Natural killer cell (primary cell): Measurements from ENCODE around the gene PHF23. TPM values are rescaled to one million over a fixed set of nuclear protein-coding genes. Genes with fewer than 3 reads are reported as not detected.

ENCODE experiments used
- ATAC-seq, 3 donors: fragments of 150-1000 bp in 2 of 3; fragments of 200-7000 bp in 1 of 3; cut with Tn5 transposase; 1 replicate in 1 of 3; 2 replicates in 2 of 3; pipeline ENCODE4 v1.10.0; 2021; ENCODE audit warnings: mild to moderate bottlenecking in 2 of 3, moderate library complexity in 2 of 3
- DNase-seq, 2 donors: peaks; one replicate each; pipeline versions ENCODE4 v3.0.0 to v3.0.0-alpha.2; 2013 to 2021; ENCODE audit warnings: mixed read lengths in 1 of 2
- H3K27ac ChIP-seq: one replicate; pipeline ENCODE4 v1.5.1; 2013; ENCODE audit warnings: mild to moderate bottlenecking, low read length
- H3K27me3 ChIP-seq: one replicate; pipeline ENCODE4 v1.6.1; 2013; ENCODE audit warnings: low read length; ENCODE audit not compliant: control insufficient read depth, insufficient read depth
- H3K36me3 ChIP-seq: one replicate; pipeline ENCODE4 v1.6.1; 2013; ENCODE audit warnings: low read length; ENCODE audit not compliant: control insufficient read depth, insufficient read depth
- H3K4me1 ChIP-seq: one replicate; pipeline ENCODE4 v1.6.1; 2013; ENCODE audit warnings: low read length; ENCODE audit not compliant: control insufficient read depth, insufficient read depth
- H3K4me3 ChIP-seq: one replicate; pipeline ENCODE4 v1.5.1; 2013; ENCODE audit warnings: low read length
- H3K9me3 ChIP-seq: one replicate; pipeline ENCODE4 v1.6.1; 2013; ENCODE audit warnings: low read length; ENCODE audit not compliant: control insufficient read depth, insufficient read depth
- H3K27ac Mint-ChIP-seq, 2 donors: one replicate each; pipeline ENCODE4 v1.8.0; 2022; ENCODE audit warnings: mild to moderate bottlenecking in 2 of 2, mixed read lengths in 2 of 2, moderate library complexity in 1 of 2
- H3K27me3 Mint-ChIP-seq, 2 donors: one replicate each; pipeline ENCODE4 v1.8.0; 2022; ENCODE audit warnings: low read depth in 2 of 2, mixed read lengths in 2 of 2
- H3K36me3 Mint-ChIP-seq: one replicate; pipeline ENCODE4 v1.8.0; 2022; ENCODE audit warnings: mixed read lengths
- H3K4me1 Mint-ChIP-seq, 2 donors: one replicate each; pipeline ENCODE4 v1.8.0; 2022; ENCODE audit warnings: mixed read lengths in 2 of 2
- H3K4me3 Mint-ChIP-seq: one replicate; pipeline ENCODE4 v1.8.0; 2022; ENCODE audit warnings: mild to moderate bottlenecking, moderate library complexity, mixed read lengths
- H3K9me3 Mint-ChIP-seq, 2 donors: one replicate each; pipeline ENCODE4 v1.8.0; 2022; ENCODE audit warnings: mixed read lengths in 2 of 2
- CTCF ChIP-seq: fragments of 200-600 bp; IDR thresholded peaks from one replicate; pipeline ENCODE4 v1.8.0; 2022; ENCODE audit warnings: antibody characterized with exemption
- WGBS: methylation state at CpG from one replicate; pipeline ENCODE4 v1.1.7; 2013; ENCODE audit warnings: missing lambda C conversion rate; ENCODE audit not compliant: insufficient coverage; 5-methylcytosine and 5-hydroxymethylcytosine counted together
- intact Hi-C: fragments of 100-400 bp; cut with micrococcal nuclease; formaldehyde crosslinking; loops from one replicate; pipeline ENCODE4 v1.14.2; 2022
- total RNA-seq, 4 donors: library from RNA; stranded (reverse); fragments of 120-200 nt in 1 of 4; gene quantifications; one replicate each; pipeline versions ENCODE4 v1.2.3 to v1.2.4, GENCODE V29; 2013 to 2022

PHF23 gene
- total RNA-seq, 3 donors from 2014 or later (not counting 1 experiment from before 2014, with no cell fraction given) = 19.3 to 32.3 (median 20.8) TPM

GRCh38 chr17:7260151-7260550 is 20.9 kb upstream of the PHF23 start:
- peaks cover 14 to 16% of the 10 kb centered on the region in 2 donors for H3K27me3 Mint-ChIP-seq
- Histone ChIP-seq H3K4me3 (no peak overlapping the region), H3K27me3 (peaks cover 22% of the 10 kb centered on the region), H3K36me3 (peaks cover 28% of the 10 kb centered on the region), H3K4me1 (peaks cover 34% of the 10 kb centered on the region), H3K9me3 (no peaks in the 10 kb centered on the region), H3K27ac (no peak overlapping the region)
- intact Hi-C loops = no loop called here
- DNase-seq (peak in 1 of 2 donors; percentile 9), ATAC-seq (no peak)
- peaks cover 17% of the 10 kb centered on the region in 2 donors for H3K4me1 Mint-ChIP-seq
- no peak overlapping the region for H3K27ac Mint-ChIP-seq
- H3K36me3 Mint-ChIP-seq = peaks cover 12% of the 10 kb centered on the region
- no peaks in the 10 kb centered on the region for H3K9me3 Mint-ChIP-seq
- no peak for TF ChIP-seq CTCF
- 93% methylated on average over 4 of the region's 4 CpGs for WGBS
- H3K4me3 Mint-ChIP-seq = peak overlapping the region; percentile 47

GRCh38 chr17:7259555-7259889 is 20.3 kb upstream of the PHF23 start:
- H3K27ac Mint-ChIP-seq = no peak overlapping the region
- H3K4me1 ChIP-seq = peaks cover 34% of the 10 kb centered on the region
- no peak for TF ChIP-seq CTCF
- DNase-seq = no peak
- peaks cover 14 to 16% of the 10 kb centered on the region in 2 donors for H3K27me3 Mint-ChIP-seq
- no peak for ATAC-seq
- H3K9me3 Mint-ChIP-seq = no peaks in the 10 kb centered on the region
- peaks cover 17 to 22% of the 10 kb centered on the region in 2 donors for H3K4me1 Mint-ChIP-seq
- WGBS = 100% methylated on average over 4 of the region's 6 CpGs
- peaks cover 33% of the 10 kb centered on the region for H3K36me3 ChIP-seq
- no peak overlapping the region for H3K27ac ChIP-seq
- H3K4me3 ChIP-seq = no peak overlapping the region
- peaks cover 22% of the 10 kb centered on the region for H3K27me3 ChIP-seq
- no peaks in the 10 kb centered on the region for H3K9me3 ChIP-seq
- no peak overlapping the region for H3K4me3 Mint-ChIP-seq
- peaks cover 12% of the 10 kb centered on the region for H3K36me3 Mint-ChIP-seq
- intact Hi-C loops = no loop called here

GRCh38 chr17:7258731-7259554 is 19.7 kb upstream of the PHF23 start:
- Histone ChIP-seq H3K27me3 (peaks cover 22% of the 10 kb centered on the region), H3K36me3 (peaks cover 34% of the 10 kb centered on the region), H3K4me3 (no peak overlapping the region), H3K9me3 (no peaks in the 10 kb centered on the region), H3K27ac (no peak overlapping the region), H3K4me1 (peaks cover 34% of the 10 kb centered on the region)
- no peak overlapping the region for H3K27ac Mint-ChIP-seq
- DNase-seq (peak in 1 of 2 donors; percentile 6), ATAC-seq (no peak)
- intact Hi-C loops = no loop called here
- H3K4me3 Mint-ChIP-seq = no peak overlapping the region
- 94% methylated on average over 6 of the region's 7 CpGs for WGBS
- H3K27me3 Mint-ChIP-seq = peaks cover 12% of the 10 kb centered on the region in 2 donors
- peaks cover 14 to 19% of the 10 kb centered on the region in 2 donors for H3K4me1 Mint-ChIP-seq
- no peak for TF ChIP-seq CTCF
- H3K36me3 Mint-ChIP-seq = peaks cover 12% of the 10 kb centered on the region
- H3K9me3 Mint-ChIP-seq = no peaks in the 10 kb centered on the region
